AG04449 (cell line): Measurements from ENCODE around the gene SURF1.

Experiments used
- CTCF ChIA-PET: fragments of 350-600 bp; formaldehyde crosslinking; extraction: SDS; loops from one replicate; lab custom pipeline; 2021; ENCODE audit warnings: antibody characterized with exemption; lab: Yijun Ruan, JAX
- POLR2A ChIA-PET: fragments of 400-600, 350-600 bp; formaldehyde crosslinking; extraction: SDS; loops from one replicate; lab custom pipeline; 2020; ENCODE audit warnings: antibody characterized with exemption, inconsistent platforms; lab: Yijun Ruan, JAX
- DNase-seq: peaks from one replicate; pipeline ENCODE4 v3.0.0-alpha.2; 2010; ENCODE audit warnings: low read depth, low spot score
- H3K4me3 ChIP-seq: 2 replicates; pipeline ENCODE4 v1.5.1; 2011; ENCODE audit warnings: low read depth, mild to moderate bottlenecking, control low read depth, low read length
- CTCF ChIP-seq: IDR thresholded peaks from one replicate; pipeline ENCODE4 v1.5.1; 2011; ENCODE audit warnings: mild to moderate bottlenecking, moderate library complexity, low read length, control low read depth, inconsistent platforms; ENCODE audit not compliant: insufficient read depth; ENCODE audit errors: missing control alignments

SURF1 gene

DNA sequence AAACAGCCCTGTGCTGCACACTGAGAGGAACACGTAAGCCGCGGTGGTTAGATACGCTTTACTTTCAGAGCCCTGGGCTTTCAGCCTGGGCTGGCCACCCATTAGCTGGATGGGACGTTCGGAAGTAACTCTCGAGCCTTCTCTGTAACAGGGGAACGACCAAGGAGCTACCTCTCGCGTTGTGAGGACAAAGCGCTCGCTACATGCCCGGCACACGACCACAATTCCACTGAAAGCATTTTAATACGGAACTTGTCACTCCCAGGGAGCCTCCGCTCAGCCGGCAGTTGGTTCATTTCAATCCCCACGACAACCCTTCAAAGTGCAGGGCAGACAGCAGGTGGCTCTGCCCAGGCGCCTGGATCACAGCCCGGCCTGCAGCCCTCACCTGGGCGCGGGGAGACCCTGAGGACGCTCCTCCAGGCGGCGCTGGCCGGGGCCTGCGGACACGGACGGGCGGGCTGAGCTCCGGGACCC lies 368 bp downstream of the SURF1 start:
- POLR2A ChIA-PET: interaction anchor here (0.9 to 3.3 kb wide), 4 partner anchors 8 to 17 kb away, joined by 3 to 18 read pairs (median 8); partner anchors contain the start of genes MED22 and RPL7A
- DNase-seq: no peak
- CTCF ChIA-PET: interaction anchor here (1.1 to 2.8 kb wide), 5 partner anchors 10 to 170 kb away, joined by 3 to 11 read pairs (median 5); no protein-coding TSS in a partner anchor
- H3K4me3 ChIP-seq: peak overlapping the region; percentile 84
- TF ChIP-seq CTCF: peak; percentile 6

DNA sequence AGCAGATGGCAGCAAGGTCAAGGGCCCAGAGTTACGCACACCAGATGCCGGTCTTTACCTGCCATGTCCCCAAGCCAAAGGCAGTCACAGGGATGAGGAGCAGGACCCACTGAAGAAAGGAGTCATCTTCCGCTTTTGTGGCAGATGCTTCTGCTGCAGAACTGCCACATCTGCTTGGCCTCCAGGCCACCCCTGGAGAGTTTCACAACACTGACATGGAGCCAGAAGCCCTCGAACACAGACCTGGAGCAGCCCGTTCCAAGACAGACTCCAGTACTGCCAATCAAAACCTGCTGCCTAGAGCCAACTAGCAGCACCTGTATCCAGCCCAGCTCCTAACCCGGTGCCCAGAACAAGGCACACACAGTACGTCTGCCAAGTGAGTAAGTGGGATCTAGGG lies 1.5 kb downstream of the SURF1 start:
- peak overlapping the region; percentile 18 for H3K4me3 ChIP-seq
- CTCF ChIA-PET: interaction anchor here (1.0 to 2.5 kb wide), 2 partner anchors 11 to 13 kb away, joined by 3 to 11 read pairs; no protein-coding TSS in a partner anchor
- POLR2A ChIA-PET: interaction anchor here (1.6 to 3.3 kb wide), 2 partner anchors 18 to 132 kb away, joined by 3 to 18 read pairs; no protein-coding TSS in a partner anchor
- no peak for DNase-seq
- no peak for TF ChIP-seq CTCF

- no peak for DNase-seq
- CTCF ChIA-PET: interaction anchor here (0.9 kb wide), 1 partner anchor 173 kb away, joined by 3 read pairs; no protein-coding TSS in a partner anchor
- POLR2A ChIA-PET: interaction anchor here (0.9 kb wide), 1 partner anchor 9 kb away, joined by 5 read pairs; no protein-coding TSS in a partner anchor
- no peak for TF ChIP-seq CTCF
- H3K4me3 ChIP-seq: no peak overlapping the region
Measured at GRCh38 chr9:133353548-133353947, 2.7 kb downstream of the SURF1 start.

GRCh38 chr9:133352635-133353340 lies 3.5 kb downstream of the SURF1 start:
- no peak for TF ChIP-seq CTCF
- no peak for DNase-seq
- ChIA-PET CTCF (interaction anchor here (0.9 kb wide), 1 partner anchor 172 kb away, joined by 3 read pairs; no protein-coding TSS in a partner anchor), POLR2A (interaction anchor here (0.9 kb wide), 1 partner anchor 10 kb away, joined by 5 read pairs; no protein-coding TSS in a partner anchor)
- H3K4me3 ChIP-seq: no peak overlapping the region

DNA sequence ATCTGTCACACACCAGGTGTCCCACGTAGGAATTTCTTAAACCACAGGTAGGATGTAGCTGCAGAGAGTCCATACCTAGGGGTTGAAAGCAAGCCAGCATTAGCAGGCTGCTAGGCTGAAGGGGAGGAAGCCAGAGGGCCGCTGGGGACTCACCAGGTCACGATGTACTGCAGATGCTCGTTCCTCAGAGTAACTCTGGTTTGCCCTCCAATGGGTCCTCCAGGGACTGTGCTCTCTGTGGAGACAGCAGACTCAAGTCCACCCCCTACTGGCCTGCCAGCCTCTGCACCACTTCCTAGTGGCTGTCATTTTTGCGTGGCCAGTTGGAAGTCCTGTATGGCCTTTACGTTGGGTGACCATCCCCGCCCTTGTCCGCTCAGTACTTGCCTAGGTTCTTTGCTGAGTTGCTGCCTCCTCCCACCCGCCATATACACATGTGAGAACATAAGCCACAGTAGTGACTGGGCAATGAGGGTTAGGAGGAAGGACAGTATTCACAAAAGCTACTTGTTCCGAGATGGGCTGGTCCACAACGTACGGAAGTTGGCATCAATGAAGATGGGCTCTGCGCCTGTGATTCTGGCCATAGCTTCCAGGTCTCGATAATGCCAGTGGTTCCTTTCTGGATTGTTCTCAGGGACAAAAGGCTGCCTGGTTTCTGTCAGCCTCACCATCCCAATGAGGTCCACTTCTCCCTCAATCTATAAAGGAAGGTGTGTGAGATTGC lies 4.2 kb downstream of the SURF1 start:
- no peak overlapping the region for H3K4me3 ChIP-seq
- TF ChIP-seq CTCF: peak; percentile 75
- CTCF ChIA-PET: interaction anchor here (1.7 kb wide), 1 partner anchor 22 kb away, joined by 8 read pairs; no protein-coding TSS in a partner anchor
- POLR2A ChIA-PET: interaction anchor here (0.9 kb wide), 2 partner anchors 8 to 12 kb away, joined by 3 read pairs; no protein-coding TSS in a partner anchor
- no peak for DNase-seq
